GM10248 (cell line): ENCODE data around the gene ACOX3.
"Not testable (repeated sequence)": the region's sequence is repeated elsewhere in the genome, so short reads cannot be mapped to it uniquely, and the experiment has no call there.

ENCODE experiments used
- CTCF ChIA-PET: fragments of 300-600 bp; sonication (Branson Sonifier 250); formaldehyde crosslinking; extraction: SDS; loops from one replicate; lab custom pipeline; 2021; ENCODE audit warnings: antibody characterized with exemption; lab: Yijun Ruan, JAX
- POLR2A ChIA-PET: fragments of 350-650 bp; sonication (Branson Sonifier 250); formaldehyde crosslinking; extraction: SDS; loops from one replicate; lab custom pipeline; 2020; ENCODE audit warnings: antibody characterized with exemption; lab: Yijun Ruan, JAX
- DNase-seq: peaks from one replicate; pipeline ENCODE4 v3.0.0; 2012; ENCODE audit errors: extremely low spot score
- CTCF ChIP-seq: IDR thresholded peaks from 2 replicates; pipeline ENCODE4 v1.5.1; 2012; ENCODE audit warnings: mild to moderate bottlenecking, low read depth; ENCODE audit errors: extremely low read depth, missing control alignments, control extremely low read depth

Gene ACOX3

GRCh38 chr4:8343967-8344331 is 96.6 kb downstream of the ACOX3 start:
- ChIA-PET POLR2A (no interaction called here), CTCF (interaction anchor here (1.4 kb wide), 1 partner anchor 13 kb away, joined by 4 read pairs; no protein-coding TSS in a partner anchor)
- DNase-seq = no peak
- TF ChIP-seq CTCF = no peak

- ChIA-PET POLR2A (no interaction called here), CTCF (interaction anchor here (1.4 kb wide), 1 partner anchor 13 kb away, joined by 4 read pairs; no protein-coding TSS in a partner anchor)
- no peak for TF ChIP-seq CTCF
- no peak for DNase-seq
Observed at GRCh38 chr4:8343262-8343966, 97.1 kb downstream of the ACOX3 start.

GRCh38 chr4:8342651-8343261 is 97.8 kb downstream of the ACOX3 start:
- no peak for DNase-seq
- ChIA-PET CTCF (no interaction called here), POLR2A (no interaction called here)
- TF ChIP-seq CTCF = no peak

- POLR2A ChIA-PET = no interaction called here
- TF ChIP-seq CTCF = no peak
- CTCF ChIA-PET = no interaction called here
- DNase-seq = no peak
Observed at GRCh38 chr4:8341691-8342090, 98.8 kb downstream of the ACOX3 start.

GRCh38 chr4:8341281-8341680 is 99.2 kb downstream of the ACOX3 start:
- DNase-seq, POLR2A ChIA-PET, CTCF ChIA-PET: not testable (repeated sequence)

- ChIA-PET CTCF (no interaction called here), POLR2A (no interaction called here)
- DNase-seq = no peak
- no peak for TF ChIP-seq CTCF
Observed at GRCh38 chr4:8340781-8341241, 99.7 kb downstream of the ACOX3 start.

GRCh38 chr4:8338351-8338961 is 102.1 kb downstream of the ACOX3 start:
- TF ChIP-seq CTCF = no peak
- CTCF ChIA-PET = no interaction called here
- POLR2A ChIA-PET = no interaction called here
- no peak for DNase-seq
